Glutamatergic neuron (in vitro differentiated cells): Measurements from ENCODE around the gene NPM1. TPM values are rescaled to one million over a fixed set of nuclear protein-coding genes. Genes with fewer than 3 reads are reported as not detected.
A peak's percentile ranks its signal among the peaks of the same experiment; 100 is the strongest.

Experiments used
- DNase-seq: peaks from one replicate; pipeline ENCODE4 v3.0.0; 2022
- H3K27ac Mint-ChIP-seq: one replicate; pipeline ENCODE4 v1.8.0; 2020; ENCODE audit warnings: mild to moderate bottlenecking, mixed read lengths, inconsistent platforms; ENCODE audit not compliant: unreplicated experiment
- H3K27me3 Mint-ChIP-seq: one replicate; pipeline ENCODE4 v1.8.0; 2020; ENCODE audit warnings: mild to moderate bottlenecking, moderate library complexity, mixed read lengths, inconsistent platforms; ENCODE audit not compliant: unreplicated experiment
- H3K36me3 Mint-ChIP-seq: one replicate; pipeline ENCODE4 v1.8.0; 2020; ENCODE audit warnings: mild to moderate bottlenecking, mixed read lengths, inconsistent platforms; ENCODE audit not compliant: unreplicated experiment
- H3K4me1 Mint-ChIP-seq: one replicate; pipeline ENCODE4 v1.8.0; 2020; ENCODE audit warnings: mild to moderate bottlenecking, low read depth, mixed read lengths, inconsistent platforms; ENCODE audit not compliant: unreplicated experiment
- H3K4me3 Mint-ChIP-seq: one replicate; pipeline ENCODE4 v1.8.0; 2020; ENCODE audit warnings: mild to moderate bottlenecking, mixed read lengths, inconsistent platforms; ENCODE audit not compliant: unreplicated experiment
- H3K9me3 Mint-ChIP-seq: one replicate; pipeline ENCODE4 v1.8.0; 2020; ENCODE audit warnings: mild to moderate bottlenecking, moderate library complexity, mixed read lengths, inconsistent platforms; ENCODE audit not compliant: unreplicated experiment
- CTCF ChIP-seq: fragments of 200-600 bp; sonication (generic); IDR thresholded peaks from one replicate; pipeline ENCODE4 v1.5.0; 2021; ENCODE audit not compliant: partially characterized antibody, unreplicated experiment
- total RNA-seq: library from RNA; stranded (reverse); fragmentation: NEBNext Ultra II Directional; extraction: Animal tissue kit (Norgen Biotek cat#: 25700); gene quantifications from one replicate; pipeline ENCODE4 v1.2.1, GENCODE V29; 2021; ENCODE audit not compliant: unreplicated experiment

NPM1 gene
- total RNA-seq, 1 donor from 2014 or later, result 600 TPM

DNA sequence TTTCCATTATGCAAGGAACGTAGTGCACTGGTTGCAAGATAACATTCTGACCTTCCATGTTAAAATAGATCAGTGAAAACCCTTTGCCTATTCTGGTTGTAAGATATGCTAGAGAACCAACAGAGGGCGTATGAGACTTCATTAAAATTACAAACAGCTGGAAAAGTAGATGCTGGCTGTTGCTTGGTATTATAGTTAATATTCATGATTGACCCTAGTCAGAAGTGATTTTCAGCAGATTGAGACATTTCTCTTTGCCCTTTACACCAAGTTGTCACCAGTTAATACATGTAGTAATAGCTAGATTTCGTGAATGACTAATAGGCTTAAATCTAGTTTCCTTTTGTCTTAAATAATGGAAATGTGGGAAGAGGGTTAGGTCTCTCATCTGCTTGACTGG is 18.0 kb downstream of the NPM1 start:
- peaks cover 17% of the 10 kb centered on the region for H3K36me3 Mint-ChIP-seq
- H3K27me3 Mint-ChIP-seq, result no peaks in the 10 kb centered on the region
- H3K27ac Mint-ChIP-seq, result no peak overlapping the region
- peaks cover 5% of the 10 kb centered on the region for H3K9me3 Mint-ChIP-seq
- no peak overlapping the region for H3K4me3 Mint-ChIP-seq
- no peaks in the 10 kb centered on the region for H3K4me1 Mint-ChIP-seq
- no peak for DNase-seq
- TF ChIP-seq CTCF, result peak; percentile 52

- no peak for TF ChIP-seq CTCF
- no peak overlapping the region for H3K4me3 Mint-ChIP-seq
- H3K36me3 Mint-ChIP-seq, result peaks cover 12% of the 10 kb centered on the region
- H3K9me3 Mint-ChIP-seq, result peaks cover 2% of the 10 kb centered on the region
- no peaks in the 10 kb centered on the region for H3K4me1 Mint-ChIP-seq
- DNase-seq, result no peak
- H3K27ac Mint-ChIP-seq, result no peak overlapping the region
- no peaks in the 10 kb centered on the region for H3K27me3 Mint-ChIP-seq
Observed at GRCh38 chr5:171407234-171407633, 19.6 kb downstream of the NPM1 start.

DNA sequence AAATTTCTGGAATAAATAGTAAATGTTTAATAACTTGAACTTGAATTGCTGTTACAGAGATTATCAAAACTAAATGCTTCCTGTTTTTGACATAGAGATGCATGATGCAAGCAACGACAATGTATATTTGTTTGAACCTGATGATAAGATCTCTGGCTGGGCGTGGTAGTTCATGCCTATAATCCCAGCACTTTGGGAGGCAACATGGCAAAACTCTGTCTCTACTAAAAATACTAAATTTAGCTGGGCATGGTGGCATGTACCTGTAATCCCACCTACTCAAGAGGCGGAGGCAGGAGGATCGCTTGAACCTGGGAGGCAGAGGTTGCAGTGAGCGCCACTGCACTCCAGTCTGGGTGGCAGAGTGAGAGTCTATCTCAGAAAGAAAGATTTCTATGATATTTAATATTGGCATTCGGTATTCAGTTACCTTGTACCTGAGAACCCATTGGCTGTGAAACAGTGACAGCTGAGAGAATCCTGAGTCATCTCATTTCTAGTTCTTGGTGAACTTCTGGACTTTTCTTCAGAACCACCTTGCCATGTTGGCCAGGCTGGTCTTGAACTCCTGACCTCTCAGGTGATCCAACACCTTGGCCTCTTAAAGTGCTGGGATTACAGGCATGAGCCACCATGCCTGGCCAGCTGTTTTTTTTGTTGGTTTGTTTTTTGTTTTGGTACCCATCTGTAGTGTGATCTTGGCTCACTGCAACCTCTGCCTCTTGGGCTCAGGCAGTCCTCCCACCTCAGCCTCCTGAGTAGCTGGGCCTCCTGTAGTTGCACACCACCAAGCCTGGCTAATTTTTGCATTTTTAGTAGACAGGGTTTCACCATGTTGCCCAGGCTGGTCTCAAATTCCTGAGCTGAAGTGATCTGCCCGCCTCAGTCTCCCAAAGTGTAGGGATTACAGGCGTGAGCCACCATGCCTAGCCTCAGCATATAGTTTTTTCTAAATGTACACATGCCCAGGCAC is 21.8 kb downstream of the NPM1 start:
- no peak for TF ChIP-seq CTCF
- no peaks in the 10 kb centered on the region for H3K27me3 Mint-ChIP-seq
- H3K4me3 Mint-ChIP-seq, result no peak overlapping the region
- peaks cover 8% of the 10 kb centered on the region for H3K36me3 Mint-ChIP-seq
- H3K27ac Mint-ChIP-seq, result no peak overlapping the region
- DNase-seq, result no peak
- no peaks in the 10 kb centered on the region for H3K4me1 Mint-ChIP-seq
- H3K9me3 Mint-ChIP-seq, result peaks cover 4% of the 10 kb centered on the region

DNA sequence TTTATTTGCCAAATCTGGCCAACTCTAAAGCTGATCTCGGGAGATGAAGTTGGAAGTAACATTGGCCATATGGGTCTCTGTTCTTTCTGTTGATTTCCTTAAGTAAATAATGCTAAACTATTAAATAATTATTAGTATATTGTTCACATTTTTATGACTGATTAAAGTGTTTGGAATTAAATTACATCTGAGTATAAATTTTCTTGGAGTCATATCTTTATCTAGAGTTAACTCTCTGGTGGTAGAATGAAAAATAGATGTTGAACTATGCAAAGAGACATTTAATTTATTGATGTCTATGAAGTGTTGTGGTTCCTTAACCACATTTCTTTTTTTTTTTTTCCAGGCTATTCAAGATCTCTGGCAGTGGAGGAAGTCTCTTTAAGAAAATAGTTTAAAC is 22.5 kb downstream of the NPM1 start:
- Mint-ChIP-seq H3K27ac (no peak overlapping the region), H3K4me3 (no peak overlapping the region), H3K36me3 (peaks cover 3% of the 10 kb centered on the region), H3K4me1 (no peaks in the 10 kb centered on the region), H3K27me3 (no peaks in the 10 kb centered on the region), H3K9me3 (peaks cover 3% of the 10 kb centered on the region)
- TF ChIP-seq CTCF, result no peak
- DNase-seq, result no peak

DNA sequence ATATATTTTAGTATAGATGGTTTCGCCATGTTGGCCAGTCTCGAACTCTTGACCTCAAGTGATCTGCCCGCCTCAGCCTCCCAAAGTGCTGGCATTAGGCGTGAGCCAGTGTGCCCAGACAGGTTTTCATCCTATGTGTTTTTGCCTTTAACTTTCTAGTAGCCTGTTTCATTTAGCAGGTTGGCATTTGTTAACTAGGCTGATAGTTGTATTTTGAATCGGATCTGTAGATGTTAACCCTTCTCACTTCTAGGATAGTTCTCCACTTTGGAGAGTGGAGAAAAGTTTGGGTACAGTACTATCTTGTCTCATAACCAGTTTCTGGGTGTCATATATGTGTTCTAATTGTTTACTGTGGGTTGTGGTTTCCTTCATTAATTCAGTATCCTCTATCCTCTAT is 24.5 kb downstream of the NPM1 start:
- no peak for TF ChIP-seq CTCF
- peaks cover 3% of the 10 kb centered on the region for H3K9me3 Mint-ChIP-seq
- DNase-seq, result no peak
- no peaks in the 10 kb centered on the region for H3K4me1 Mint-ChIP-seq
- no peaks in the 10 kb centered on the region for H3K36me3 Mint-ChIP-seq
- no peak overlapping the region for H3K27ac Mint-ChIP-seq
- no peak overlapping the region for H3K4me3 Mint-ChIP-seq
- H3K27me3 Mint-ChIP-seq, result no peaks in the 10 kb centered on the region
